ENCODE data around the gene KCNK4. TPM values are rescaled to one million over a fixed set of nuclear protein-coding genes. Genes with fewer than 3 reads are reported as not detected.
A peak's percentile ranks its signal among the peaks of the same experiment; 100 is the strongest.

The KCNK4 gene
- total and polyA plus RNA-seq, 7 donors = 0.71 TPM; not detected in 6

DNA sequence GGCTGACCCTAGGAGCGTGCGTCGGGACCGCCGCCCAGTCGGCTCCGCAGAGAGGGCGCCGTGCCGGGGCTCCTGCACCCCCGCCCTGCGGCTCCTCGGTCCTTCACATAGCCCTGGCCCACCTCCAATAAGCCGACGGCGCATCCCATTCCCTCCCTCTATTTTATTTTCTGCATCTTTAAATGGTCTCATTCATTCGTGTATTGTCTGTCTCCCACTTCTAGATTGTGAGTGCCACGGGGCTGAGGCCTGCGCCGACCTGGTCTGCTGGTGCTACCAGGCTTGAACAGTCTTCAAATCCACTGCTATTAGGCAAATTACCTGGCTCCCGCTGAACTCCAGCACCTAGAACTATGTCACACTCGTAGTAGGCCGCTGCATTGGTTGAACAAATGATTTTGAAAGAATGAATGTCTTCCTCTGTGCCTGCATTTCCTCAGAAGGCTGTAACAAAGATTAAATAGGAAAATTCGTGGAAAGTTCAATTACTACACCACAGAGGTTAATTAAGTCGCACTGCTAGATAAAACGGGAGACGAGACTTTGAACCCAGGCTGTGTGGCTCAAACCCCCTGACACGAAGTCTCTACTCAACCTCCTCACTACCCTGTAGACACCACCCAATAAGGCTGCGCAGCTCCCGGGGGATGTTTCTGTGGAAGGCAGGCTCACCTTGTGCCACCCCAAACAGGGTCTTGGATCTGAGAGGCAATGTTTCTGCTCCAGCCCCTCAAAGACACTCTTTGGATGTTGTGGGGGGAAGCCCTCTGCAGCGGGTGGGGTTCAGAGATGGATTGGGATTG is 43.2 kb upstream of the KCNK4 start:
- TF ChIP-seq EP300 (IDR thresholded peaks at IDR 0.05) (no peak), POLR2A (IDR thresholded peaks at IDR 0.05) (no peak), POLR2AphosphoS5 (IDR thresholded peaks at IDR 0.05) (no peak)
- TF ChIP-seq, protein P1, sequence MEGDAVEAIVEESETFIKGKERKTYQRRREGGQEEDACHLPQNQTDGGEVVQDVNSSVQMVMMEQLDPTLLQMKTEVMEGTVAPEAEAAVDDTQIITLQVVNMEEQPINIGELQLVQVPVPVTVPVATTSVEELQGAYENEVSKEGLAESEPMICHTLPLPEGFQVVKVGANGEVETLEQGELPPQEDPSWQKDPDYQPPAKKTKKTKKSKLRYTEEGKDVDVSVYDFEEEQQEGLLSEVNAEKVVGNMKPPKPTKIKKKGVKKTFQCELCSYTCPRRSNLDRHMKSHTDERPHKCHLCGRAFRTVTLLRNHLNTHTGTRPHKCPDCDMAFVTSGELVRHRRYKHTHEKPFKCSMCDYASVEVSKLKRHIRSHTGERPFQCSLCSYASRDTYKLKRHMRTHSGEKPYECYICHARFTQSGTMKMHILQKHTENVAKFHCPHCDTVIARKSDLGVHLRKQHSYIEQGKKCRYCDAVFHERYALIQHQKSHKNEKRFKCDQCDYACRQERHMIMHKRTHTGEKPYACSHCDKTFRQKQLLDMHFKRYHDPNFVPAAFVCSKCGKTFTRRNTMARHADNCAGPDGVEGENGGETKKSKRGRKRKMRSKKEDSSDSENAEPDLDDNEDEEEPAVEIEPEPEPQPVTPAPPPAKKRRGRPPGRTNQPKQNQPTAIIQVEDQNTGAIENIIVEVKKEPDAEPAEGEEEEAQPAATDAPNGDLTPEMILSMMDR (IDR thresholded peaks at IDR 0.05) = no peak
- H3K4me3 ChIP-seq = peak overlapping the region; percentile 52 to 64 (median 56)
- no peaks in the 10 kb centered on the region for H3K9me3 ChIP-seq
- DNase-seq = no peak
- intact Hi-C loops (cut with DNase I) = loop anchor here (5.0 kb wide), 1 partner anchor 54 kb away; the partner anchor contains the start of gene CATSPERZ
- H3K36me3 ChIP-seq = peaks cover 0 to 9% (median 4%) of the 10 kb centered on the region in 4 donors
- peak overlapping the region; percentile 83 to 94 (median 89) for H3K27ac ChIP-seq
- no peaks in the 10 kb centered on the region for H3K27me3 ChIP-seq
- H3K4me1 ChIP-seq = peaks cover 0 to 67% (median 46%) of the 10 kb centered on the region in 4 donors
- WGBS, 2 donors = 31 to 53% methylated on average over 31 of the region's 31 CpGs

GRCh38 chr11:64248578-64248977 is 42.5 kb upstream of the KCNK4 start:
- intact Hi-C loops (cut with DNase I) = loop anchor here (5.0 kb wide), 1 partner anchor 54 kb away; the partner anchor contains the start of gene CATSPERZ
- WGBS, 2 donors = 76 to 87% methylated on average over 7 of the region's 7 CpGs
- Histone ChIP-seq H3K27me3 (no peaks in the 10 kb centered on the region), H3K4me3 (no peak overlapping the region), H3K27ac (no peak overlapping the region), H3K4me1 (peaks cover 0 to 69% (median 46%) of the 10 kb centered on the region in 4 donors), H3K9me3 (no peaks in the 10 kb centered on the region), H3K36me3 (peaks cover 0 to 7% (median 2%) of the 10 kb centered on the region in 4 donors)
- no peak for DNase-seq
- TF ChIP-seq, protein P1 (IDR thresholded peaks at IDR 0.05) = no peak
- TF ChIP-seq POLR2AphosphoS5 (IDR thresholded peaks at IDR 0.05) = no peak
- TF ChIP-seq EP300 (IDR thresholded peaks at IDR 0.05) = no peak
- no peak for TF ChIP-seq POLR2A (IDR thresholded peaks at IDR 0.05)

- intact Hi-C loops (cut with DNase I) = loop anchor here (5.0 kb wide), 1 partner anchor 53 kb away; the partner anchor contains the start of gene CATSPERZ
- H3K36me3 ChIP-seq = peaks cover 0 to 2% (median 0%) of the 10 kb centered on the region in 4 donors
- no peak overlapping the region for H3K27ac ChIP-seq
- H3K27me3 ChIP-seq = no peaks in the 10 kb centered on the region
- DNase-seq = no peak
- H3K4me1 ChIP-seq = peaks cover 0 to 68% (median 46%) of the 10 kb centered on the region in 4 donors
- H3K4me3 ChIP-seq = no peak overlapping the region
- no peaks in the 10 kb centered on the region for H3K9me3 ChIP-seq
- TF ChIP-seq POLR2A (IDR thresholded peaks at IDR 0.05) (no peak), EP300 (IDR thresholded peaks at IDR 0.05) (no peak), POLR2AphosphoS5 (IDR thresholded peaks at IDR 0.05) (no peak)
- TF ChIP-seq, protein P1 (IDR thresholded peaks at IDR 0.05) = no peak
- 93 to 94% methylated on average over 4 of the region's 4 CpGs for WGBS, 2 donors
Measured at GRCh38 chr11:64249038-64249437, 42.1 kb upstream of the KCNK4 start.

DNA sequence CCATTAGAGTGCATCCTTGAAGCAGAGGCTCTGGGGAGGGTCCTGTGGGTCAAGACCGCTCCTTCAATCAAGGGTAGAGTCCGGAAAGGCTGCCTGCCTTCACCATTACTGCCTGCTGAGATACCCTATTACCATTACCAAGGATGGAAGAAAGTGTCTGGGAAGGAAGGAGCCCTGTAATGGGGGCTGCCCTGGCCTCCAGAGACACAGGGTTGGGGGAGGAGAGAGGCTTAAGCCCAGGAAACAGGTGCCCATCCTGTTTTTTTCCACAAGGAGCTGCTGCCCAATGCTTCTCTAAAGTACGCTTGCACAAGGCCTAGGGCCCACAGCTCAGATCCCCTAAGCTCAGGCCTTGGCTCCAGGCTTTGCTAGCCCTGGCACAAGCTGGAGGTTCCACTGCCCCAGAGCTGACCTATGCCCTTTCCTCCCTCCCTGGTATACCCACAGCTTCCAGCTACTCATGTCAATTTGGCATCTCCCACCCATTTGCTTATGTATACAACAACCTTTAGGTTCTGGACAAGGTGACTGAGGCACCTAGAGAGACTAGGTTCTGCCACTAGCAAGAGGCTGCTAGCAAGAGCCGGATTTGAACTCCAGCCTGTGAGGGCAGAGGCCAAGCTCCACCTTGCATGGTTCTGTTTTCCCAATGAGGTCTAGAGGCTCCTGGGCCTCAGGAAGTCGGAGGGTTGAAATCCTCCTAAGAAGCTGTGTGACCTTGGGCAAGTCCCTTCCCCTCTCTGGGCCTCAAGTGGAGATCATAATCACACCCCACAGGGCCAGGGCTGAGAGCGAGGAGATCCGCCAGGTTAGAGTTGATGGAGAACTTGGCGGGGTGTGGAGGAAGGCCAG is 41.3 kb upstream of the KCNK4 start:
- Histone ChIP-seq H3K36me3 (peaks cover 0 to 5% (median 2%) of the 10 kb centered on the region in 4 donors), H3K9me3 (no peaks in the 10 kb centered on the region), H3K27ac (no peak overlapping the region), H3K4me1 (peaks cover 0 to 63% (median 45%) of the 10 kb centered on the region in 4 donors), H3K4me3 (no peak overlapping the region), H3K27me3 (no peaks in the 10 kb centered on the region)
- DNase-seq = no peak
- intact Hi-C loops (cut with DNase I) = loop anchor here (5.0 kb wide), 1 partner anchor 53 kb away; the partner anchor contains the start of gene CATSPERZ
- WGBS, 2 donors = 88 to 89% methylated on average over 8 of the region's 8 CpGs
- TF ChIP-seq EP300 (IDR thresholded peaks at IDR 0.05) (no peak), POLR2A (IDR thresholded peaks at IDR 0.05) (no peak), POLR2AphosphoS5 (IDR thresholded peaks at IDR 0.05) (no peak)
- TF ChIP-seq, protein P1 (IDR thresholded peaks at IDR 0.05) = no peak
